Thymus (tissue), 11 donors: ENCODE results near the gene LASP1NB.

Experiments
- DNase-seq, 9 donors: peaks; one replicate each; pipeline ENCODE4 v3.0.0-alpha.2; 2013; ENCODE audit warnings: low spot score in 9 of 9, low read depth in 6 of 9, missing footprints in 1 of 9
- H3K27ac ChIP-seq, 2 donors: one replicate each; pipeline ENCODE4 v1.5.1; 2013; ENCODE audit warnings: control low read depth in 1 of 2, low read depth in 1 of 2, low read length in 1 of 2, mild to moderate bottlenecking in 1 of 2, moderate library complexity in 1 of 2
- H3K27me3 ChIP-seq, 2 donors: one replicate each; pipeline ENCODE4 v1.5.1; 2013; ENCODE audit warnings: low read length in 1 of 2; ENCODE audit not compliant: control insufficient read depth in 2 of 2, insufficient read depth in 1 of 2
- H3K36me3 ChIP-seq, 2 donors: one replicate each; pipeline ENCODE4 v1.5.1; 2013; ENCODE audit warnings: low read length in 1 of 2, mild to moderate bottlenecking in 1 of 2, moderate library complexity in 1 of 2; ENCODE audit not compliant: control insufficient read depth in 2 of 2, insufficient read depth in 2 of 2
- H3K4me1 ChIP-seq, 2 donors: one replicate each; pipeline ENCODE4 v1.5.1; 2013; ENCODE audit warnings: low read length in 2 of 2; ENCODE audit not compliant: control insufficient read depth in 2 of 2, insufficient read depth in 2 of 2
- H3K4me3 ChIP-seq, 2 donors: one replicate each; pipeline ENCODE4 v1.5.1; 2013; ENCODE audit warnings: low read length in 2 of 2, control low read depth in 1 of 2, mild to moderate bottlenecking in 1 of 2
- H3K9me3 ChIP-seq, 2 donors: one replicate each; pipeline ENCODE4 v1.5.1; 2013; ENCODE audit warnings: low read length in 1 of 2, mild to moderate bottlenecking in 1 of 2; ENCODE audit not compliant: control insufficient read depth in 2 of 2, insufficient read depth in 1 of 2
- WGBS: extraction: QIAGEN DNeasy Blood & Tissue Kit; methylation state at CpG from one replicate; pipeline ENCODE4 v1.1.7; 2013; 5-methylcytosine and 5-hydroxymethylcytosine counted together
- donor health status: healthy.

Gene LASP1NB

GRCh38 chr17:38893607-38894006 lies 31.8 kb upstream of the LASP1NB start:
- Histone ChIP-seq H3K4me3 (no peak overlapping the region), H3K27me3 (no peaks in the 10 kb centered on the region), H3K36me3 (peaks cover 70 to 89% of the 10 kb centered on the region in 2 donors), H3K27ac (peak overlapping the region; percentile 71 to 93), H3K4me1 (peaks cover 63 to 90% of the 10 kb centered on the region in 2 donors), H3K9me3 (no peaks in the 10 kb centered on the region)
- WGBS, result 37% methylated on average over 6 of the region's 6 CpGs
- no peak for DNase-seq

- WGBS, result 90% methylated on average over 7 of the region's 7 CpGs
- H3K4me3 ChIP-seq, result no peak overlapping the region
- H3K27ac ChIP-seq, result peak overlapping the region; percentile 62 to 93
- H3K9me3 ChIP-seq, result peaks cover 0 to 3% of the 10 kb centered on the region in 2 donors
- no peak for DNase-seq
- H3K36me3 ChIP-seq, result peaks cover 63 to 88% of the 10 kb centered on the region in 2 donors
- no peaks in the 10 kb centered on the region for H3K27me3 ChIP-seq
- H3K4me1 ChIP-seq, result peaks cover 69 to 90% of the 10 kb centered on the region in 2 donors
These were observed 31.1 kb upstream of the LASP1NB start for GRCh38 chr17:38894276-38894675.

DNA sequence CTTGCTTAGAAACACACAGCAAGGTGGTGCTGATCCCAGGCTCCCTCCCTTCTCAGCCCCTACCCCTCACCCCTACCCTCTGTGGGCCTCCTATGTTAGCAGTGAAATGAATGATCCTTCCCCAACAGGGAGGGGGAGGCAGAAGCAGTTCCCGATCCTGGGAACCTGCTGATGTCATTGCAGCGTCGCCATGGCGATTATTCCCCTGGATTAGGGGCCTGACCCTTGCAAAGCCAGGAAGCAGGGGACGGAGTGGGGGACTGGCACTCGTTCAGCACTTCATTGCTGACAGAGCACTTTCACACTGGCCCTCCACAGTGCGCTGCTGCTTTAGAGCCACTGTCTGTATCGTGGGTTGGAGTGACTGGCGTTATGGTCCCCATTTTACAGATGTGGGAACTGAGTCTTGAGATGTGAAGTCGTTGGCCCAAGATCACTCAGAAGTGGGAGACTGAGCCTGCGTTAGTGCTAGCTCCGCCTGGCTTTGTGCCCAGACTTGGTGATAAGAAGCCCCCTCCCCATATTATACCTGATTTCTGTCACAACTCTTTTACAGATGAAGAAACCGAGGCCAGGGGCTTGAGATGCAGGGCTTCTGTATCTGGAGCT lies 29.0 kb upstream of the LASP1NB start:
- H3K4me1 ChIP-seq, result peaks cover 63 to 91% of the 10 kb centered on the region in 2 donors
- no peak for DNase-seq
- peak overlapping the region; percentile 61 to 97 for H3K27ac ChIP-seq
- WGBS, result 87% methylated on average over 13 of the region's 13 CpGs
- H3K9me3 ChIP-seq, result peaks cover 0 to 4% of the 10 kb centered on the region in 2 donors
- peaks cover 52 to 83% of the 10 kb centered on the region in 2 donors for H3K36me3 ChIP-seq
- H3K27me3 ChIP-seq, result no peaks in the 10 kb centered on the region
- H3K4me3 ChIP-seq, result no peak overlapping the region

DNA sequence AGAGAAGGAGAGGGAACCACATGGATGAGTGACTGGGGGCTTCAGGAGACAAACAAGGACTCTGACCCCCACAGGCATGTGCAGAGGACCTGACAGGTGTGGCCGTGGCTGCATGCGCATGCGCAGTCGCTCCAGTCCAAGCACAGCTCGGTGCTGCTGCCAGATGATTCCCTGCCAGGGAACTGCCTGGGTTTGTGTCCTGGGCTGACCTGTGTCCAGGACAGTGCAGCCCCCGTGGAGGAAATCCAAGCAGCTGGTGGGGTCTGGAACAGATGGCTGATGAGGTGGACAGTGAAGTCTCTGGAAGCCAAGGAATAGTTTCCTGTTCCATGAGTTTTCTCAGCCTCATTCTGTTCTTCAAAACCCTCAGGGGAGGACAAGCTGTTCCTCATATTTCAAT lies 28.2 kb upstream of the LASP1NB start:
- Histone ChIP-seq H3K36me3 (peaks cover 51 to 82% of the 10 kb centered on the region in 2 donors), H3K27me3 (no peaks in the 10 kb centered on the region), H3K9me3 (peaks cover 0 to 4% of the 10 kb centered on the region in 2 donors), H3K4me3 (no peak overlapping the region), H3K27ac (peak overlapping the region; percentile 96 to 97), H3K4me1 (peaks cover 55 to 87% of the 10 kb centered on the region in 2 donors)
- no peak for DNase-seq
- WGBS, result 91% methylated on average over 6 of the region's 6 CpGs

DNA sequence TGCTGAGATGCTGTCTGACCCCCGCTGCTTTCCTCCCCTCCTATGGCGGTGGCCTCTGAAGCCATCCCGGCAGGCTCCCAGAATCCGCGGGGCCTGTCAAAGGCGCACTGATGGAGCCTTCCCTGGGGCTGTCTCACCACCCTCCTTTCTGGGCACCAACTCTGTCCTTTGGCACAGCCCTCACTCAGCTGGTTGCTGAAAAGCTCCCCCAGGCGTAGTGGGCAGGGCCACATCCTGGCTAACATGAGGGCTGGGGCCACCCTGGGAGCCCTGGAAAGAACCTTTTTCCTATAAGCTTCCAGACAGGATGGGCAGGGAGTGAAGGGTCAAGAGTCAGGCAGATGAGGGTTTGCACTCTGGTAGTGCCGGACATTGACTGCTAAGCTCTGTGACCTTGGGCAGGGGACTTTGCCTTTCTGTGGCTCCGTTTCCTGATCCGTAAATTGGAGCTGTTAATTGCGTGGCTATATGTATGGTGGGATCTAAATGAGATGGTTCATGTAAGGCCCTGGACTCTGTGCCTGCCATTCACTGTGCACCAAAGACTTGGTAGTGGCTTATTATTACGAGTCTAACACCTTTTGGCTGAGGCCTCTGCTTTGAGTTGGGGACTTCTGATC lies 27.6 kb upstream of the LASP1NB start:
- H3K4me1 ChIP-seq, result peaks cover 49 to 81% of the 10 kb centered on the region in 2 donors
- H3K4me3 ChIP-seq, result peak overlapping the region in 1 of 2 donors; percentile 47

GRCh38 chr17:38898291-38898679 lies 27.1 kb upstream of the LASP1NB start:
- Histone ChIP-seq H3K27ac (peak overlapping the region; percentile 96 to 97), H3K36me3 (peaks cover 43 to 80% of the 10 kb centered on the region in 2 donors), H3K27me3 (no peaks in the 10 kb centered on the region), H3K4me1 (peaks cover 44 to 76% of the 10 kb centered on the region in 2 donors), H3K9me3 (peaks cover 0 to 4% of the 10 kb centered on the region in 2 donors), H3K4me3 (peak overlapping the region; percentile 28 to 47)
- 4% methylated on average over 9 of the region's 9 CpGs for WGBS
- peak in 3 of 9 donors; percentile 45 to 76 (median 58) for DNase-seq

More for the DNA sequence above, 27.6 kb upstream of the LASP1NB start:
- Histone ChIP-seq H3K36me3 (peaks cover 46 to 80% of the 10 kb centered on the region in 2 donors), H3K9me3 (peaks cover 0 to 4% of the 10 kb centered on the region in 2 donors), H3K27ac (peak overlapping the region; percentile 96 to 97), H3K27me3 (no peaks in the 10 kb centered on the region)
- DNase-seq, result no peak
- WGBS, result 87% methylated on average over 12 of the region's 12 CpGs

GRCh38 chr17:38898812-38899348 lies 26.5 kb upstream of the LASP1NB start:
- 5% methylated on average over 11 of the region's 11 CpGs for WGBS
- H3K36me3 ChIP-seq, result peaks cover 46 to 81% of the 10 kb centered on the region in 2 donors
- peaks cover 0 to 4% of the 10 kb centered on the region in 2 donors for H3K9me3 ChIP-seq
- H3K27ac ChIP-seq, result peak overlapping the region; percentile 96 to 97
- peaks cover 41 to 70% of the 10 kb centered on the region in 2 donors for H3K4me1 ChIP-seq
- H3K4me3 ChIP-seq, result peak overlapping the region; percentile 28 to 47
- no peaks in the 10 kb centered on the region for H3K27me3 ChIP-seq
- DNase-seq, result peak in 7 of 9 donors; percentile 69 to 93 (median 80)

DNA sequence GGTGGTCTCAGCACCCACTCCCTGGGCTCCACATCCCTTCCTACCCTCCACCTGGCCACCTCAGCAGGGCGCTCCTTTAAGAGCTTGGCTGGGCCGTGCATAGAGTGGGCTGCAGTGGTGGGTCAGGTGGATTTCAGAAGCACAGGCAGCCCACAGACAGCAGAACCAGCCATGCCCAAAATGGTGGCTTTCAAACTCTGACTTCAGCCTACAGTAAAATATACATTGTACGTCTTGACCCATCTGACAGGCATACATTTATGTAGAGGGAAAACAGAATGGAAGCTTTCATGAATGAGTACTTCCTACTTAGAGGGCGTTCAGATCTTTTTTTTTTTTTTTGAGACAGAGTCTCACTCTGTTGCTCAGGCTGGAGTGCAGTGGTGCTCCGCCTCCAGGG lies 26.0 kb upstream of the LASP1NB start:
- Histone ChIP-seq H3K27me3 (no peaks in the 10 kb centered on the region), H3K36me3 (peaks cover 42 to 78% of the 10 kb centered on the region in 2 donors), H3K9me3 (peaks cover 0 to 4% of the 10 kb centered on the region in 2 donors), H3K4me1 (peaks cover 40 to 64% of the 10 kb centered on the region in 2 donors), H3K4me3 (peak overlapping the region; percentile 28 to 47), H3K27ac (peak overlapping the region; percentile 96 to 97)
- 44% methylated on average over 5 of the region's 5 CpGs for WGBS
- DNase-seq, result peak in 1 of 9 donors; percentile 57
